ENCODE results near the gene METTL8.

DNA sequence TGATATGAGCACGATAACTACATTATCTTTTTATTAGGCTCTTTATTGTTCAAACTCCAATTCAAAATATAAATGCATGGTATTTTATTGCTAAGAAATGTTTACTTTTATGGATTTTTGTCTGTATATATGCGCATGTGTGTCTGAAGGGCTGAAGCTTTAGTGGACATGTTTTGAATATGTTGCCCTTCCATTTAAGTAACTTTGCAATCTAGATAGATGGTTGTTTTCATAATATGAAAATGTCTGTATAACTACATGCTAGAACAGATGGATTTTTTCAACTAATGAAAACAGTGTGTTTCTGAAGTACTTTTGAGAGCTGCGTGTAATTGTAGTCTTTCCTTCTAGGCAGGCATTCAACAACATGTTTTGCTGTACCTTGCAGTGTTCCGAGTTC is 19.0 kb upstream of the METTL8 start:
- TF ChIP-seq EZH2 (IDR thresholded peaks at IDR 0.05; ENCODE audit: borderline replicate concordance, low read depth, low read length, severe bottlenecking): no peak
- TF ChIP-seq, protein P1, sequence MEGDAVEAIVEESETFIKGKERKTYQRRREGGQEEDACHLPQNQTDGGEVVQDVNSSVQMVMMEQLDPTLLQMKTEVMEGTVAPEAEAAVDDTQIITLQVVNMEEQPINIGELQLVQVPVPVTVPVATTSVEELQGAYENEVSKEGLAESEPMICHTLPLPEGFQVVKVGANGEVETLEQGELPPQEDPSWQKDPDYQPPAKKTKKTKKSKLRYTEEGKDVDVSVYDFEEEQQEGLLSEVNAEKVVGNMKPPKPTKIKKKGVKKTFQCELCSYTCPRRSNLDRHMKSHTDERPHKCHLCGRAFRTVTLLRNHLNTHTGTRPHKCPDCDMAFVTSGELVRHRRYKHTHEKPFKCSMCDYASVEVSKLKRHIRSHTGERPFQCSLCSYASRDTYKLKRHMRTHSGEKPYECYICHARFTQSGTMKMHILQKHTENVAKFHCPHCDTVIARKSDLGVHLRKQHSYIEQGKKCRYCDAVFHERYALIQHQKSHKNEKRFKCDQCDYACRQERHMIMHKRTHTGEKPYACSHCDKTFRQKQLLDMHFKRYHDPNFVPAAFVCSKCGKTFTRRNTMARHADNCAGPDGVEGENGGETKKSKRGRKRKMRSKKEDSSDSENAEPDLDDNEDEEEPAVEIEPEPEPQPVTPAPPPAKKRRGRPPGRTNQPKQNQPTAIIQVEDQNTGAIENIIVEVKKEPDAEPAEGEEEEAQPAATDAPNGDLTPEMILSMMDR (IDR thresholded peaks at IDR 0.05; ENCODE audit: borderline replicate concordance, extremely low read depth, low read length, poor library complexity, severe bottlenecking): no peak

All from DND-41 (cell line).